HG02642 (cell line): ENCODE results near the gene STAT5B.
A peak's percentile ranks its signal among the peaks of the same experiment; 100 is the strongest.
"Not testable (repeated sequence)": the region's sequence is repeated elsewhere in the genome, so short reads cannot be mapped to it uniquely, and the experiment has no call there.

Source experiments
- ATAC-seq: cut with Tn5 transposase; IDR thresholded peaks from one replicate; pipeline ENCODE4 v1.9.1; 2021; ENCODE audit warnings: mild to moderate bottlenecking; ENCODE audit not compliant: unreplicated experiment, poor library complexity

STAT5B gene

DNA sequence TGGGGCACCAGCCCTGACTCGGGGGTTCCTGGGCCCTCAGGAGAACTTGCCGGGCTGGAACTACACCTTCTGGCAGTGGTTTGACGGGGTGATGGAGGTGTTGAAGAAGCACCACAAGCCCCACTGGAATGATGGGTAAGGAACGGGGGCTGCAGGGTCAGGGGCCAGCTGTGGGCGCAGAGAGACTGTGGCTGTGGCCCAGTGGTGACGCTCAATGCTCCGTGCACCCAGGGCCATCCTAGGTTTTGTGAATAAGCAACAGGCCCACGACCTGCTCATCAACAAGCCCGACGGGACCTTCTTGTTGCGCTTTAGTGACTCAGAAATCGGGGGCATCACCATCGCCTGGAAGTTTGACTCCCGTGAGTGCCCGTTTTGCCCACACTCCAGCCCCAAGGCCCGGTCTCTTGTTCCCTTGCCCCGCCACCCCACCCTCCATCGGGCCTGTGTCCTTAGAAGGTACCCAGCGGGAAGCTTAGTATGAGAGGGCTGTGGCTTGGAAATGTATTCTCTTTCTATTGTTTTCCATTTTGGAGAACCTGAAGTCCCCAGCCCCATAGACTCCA lies 31.3 kb upstream of the STAT5B start:
- no peak for ATAC-seq

DNA sequence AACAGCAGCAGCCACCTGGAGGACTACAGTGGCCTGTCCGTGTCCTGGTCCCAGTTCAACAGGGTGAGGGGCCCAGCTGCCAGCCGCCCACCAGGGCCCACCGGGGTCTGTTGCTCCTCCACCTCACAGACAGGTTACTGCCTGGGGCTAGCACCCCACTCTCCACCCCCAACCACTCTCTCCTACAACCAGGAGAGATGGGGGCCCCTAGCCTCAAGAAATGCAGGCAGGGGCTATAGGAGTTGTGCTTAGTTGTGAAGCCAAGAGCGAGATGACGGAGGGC lies 30.1 kb upstream of the STAT5B start:
- no peak for ATAC-seq

DNA sequence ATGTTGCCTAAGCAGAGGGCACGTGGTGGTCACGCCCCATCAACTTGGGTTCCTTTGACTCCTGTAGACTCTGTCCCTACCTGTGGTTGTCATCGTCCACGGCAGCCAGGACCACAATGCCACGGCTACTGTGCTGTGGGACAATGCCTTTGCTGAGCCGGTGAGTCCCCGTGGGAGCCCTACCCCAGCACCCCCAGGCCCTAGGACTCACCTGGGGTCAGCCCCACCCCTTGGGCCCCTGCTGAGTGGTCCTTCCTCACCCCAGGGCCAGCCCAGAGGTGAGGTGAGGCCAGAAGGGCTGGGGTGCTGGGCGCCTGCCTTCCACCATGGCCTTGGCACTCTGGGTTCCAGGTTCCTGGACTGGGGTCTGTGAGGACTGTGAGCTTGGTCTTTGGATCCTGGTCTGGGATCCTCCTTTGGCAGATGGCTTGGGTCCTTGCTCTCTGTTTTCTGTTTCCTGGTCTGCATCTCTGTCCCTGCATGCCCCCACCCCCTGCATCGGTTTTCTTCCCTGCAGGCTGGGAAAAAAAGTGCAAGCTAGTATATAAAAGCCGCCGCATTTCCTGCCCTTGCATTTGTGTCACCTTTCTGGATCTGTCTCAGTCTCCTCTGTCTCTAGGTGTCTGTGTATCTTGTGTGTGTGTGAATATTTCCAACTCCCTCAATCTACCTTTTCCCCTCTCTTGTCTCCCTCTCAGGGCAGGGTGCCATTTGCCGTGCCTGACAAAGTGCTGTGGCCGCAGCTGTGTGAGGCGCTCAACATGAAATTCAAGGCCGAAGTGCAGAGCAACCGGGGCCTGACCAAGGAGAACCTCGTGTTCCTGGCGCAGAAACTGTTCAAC lies 29.6 kb upstream of the STAT5B start:
- ATAC-seq, result no peak

DNA sequence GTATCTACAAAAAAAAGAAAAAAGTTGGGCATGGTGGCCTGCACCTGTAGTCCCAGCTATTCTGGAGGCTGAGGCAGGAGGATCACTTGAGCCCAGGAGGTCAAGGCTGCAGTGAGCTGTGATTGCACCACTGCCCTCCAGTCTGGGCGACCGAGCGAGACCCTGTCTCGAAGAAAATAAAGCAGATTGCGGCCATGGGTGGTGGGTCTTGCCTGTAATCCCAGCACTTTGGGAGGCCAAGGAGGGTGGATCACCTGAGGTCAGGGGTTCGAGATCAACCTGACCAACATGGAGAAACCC lies 28.8 kb upstream of the STAT5B start:
- ATAC-seq, result not testable (repeated sequence)

DNA sequence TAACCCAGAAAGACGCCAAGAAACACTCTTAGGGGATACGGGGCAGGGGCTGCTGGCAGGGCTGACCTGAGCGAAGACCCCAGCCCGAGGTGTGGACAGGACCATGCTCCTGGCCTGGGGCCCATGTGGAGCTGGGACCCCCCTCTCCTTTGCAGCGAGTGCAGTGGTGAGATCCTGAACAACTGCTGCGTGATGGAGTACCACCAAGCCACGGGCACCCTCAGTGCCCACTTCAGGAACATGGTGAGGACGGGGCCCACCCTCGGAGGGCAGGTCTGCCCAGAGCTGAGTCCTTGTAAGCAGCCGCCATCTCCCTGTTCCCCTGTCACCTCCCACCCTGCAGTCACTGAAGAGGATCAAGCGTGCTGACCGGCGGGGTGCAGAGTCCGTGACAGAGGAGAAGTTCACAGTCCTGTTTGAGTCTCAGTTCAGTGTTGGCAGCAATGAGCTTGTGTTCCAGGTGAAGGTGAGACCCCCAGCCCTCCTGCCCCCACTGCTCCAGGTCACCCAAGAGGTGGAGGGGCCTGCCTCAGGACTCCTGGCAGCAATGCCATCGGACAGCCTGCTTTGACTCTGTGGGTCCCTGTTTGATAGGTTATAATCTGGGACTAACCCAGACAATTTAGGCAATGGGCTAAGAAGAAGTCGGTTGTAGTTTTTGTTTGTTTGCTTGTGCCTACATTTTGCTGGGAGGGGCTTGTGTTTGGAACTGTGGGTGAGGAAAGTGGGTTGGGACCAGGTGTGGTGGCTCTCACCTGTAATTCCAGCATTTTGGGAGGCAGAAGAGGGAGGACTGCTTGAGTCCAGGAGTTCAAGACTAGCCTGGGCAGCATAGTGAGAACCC lies 28.2 kb upstream of the STAT5B start:
- no peak for ATAC-seq

DNA sequence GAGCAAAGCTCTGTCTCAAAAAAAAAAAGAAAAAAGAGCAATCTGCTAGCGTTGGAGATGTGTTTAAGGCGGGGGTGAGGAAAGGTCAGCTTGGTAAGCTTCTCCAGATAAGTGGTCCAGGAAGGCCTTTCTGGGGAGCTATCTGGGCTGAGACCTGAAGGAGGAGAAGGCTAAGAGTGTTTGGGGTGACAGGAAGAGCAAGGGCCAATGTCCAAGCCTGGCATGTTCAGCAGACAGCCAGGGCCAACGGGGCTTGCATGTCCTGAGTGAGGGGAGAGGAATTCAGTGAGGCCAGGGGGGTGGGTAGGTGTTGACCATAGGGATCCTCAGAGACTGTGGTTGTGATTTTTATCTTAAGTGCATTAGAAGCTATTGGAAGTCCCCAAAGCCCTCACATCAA lies 27.5 kb upstream of the STAT5B start:
- no peak for ATAC-seq

DNA sequence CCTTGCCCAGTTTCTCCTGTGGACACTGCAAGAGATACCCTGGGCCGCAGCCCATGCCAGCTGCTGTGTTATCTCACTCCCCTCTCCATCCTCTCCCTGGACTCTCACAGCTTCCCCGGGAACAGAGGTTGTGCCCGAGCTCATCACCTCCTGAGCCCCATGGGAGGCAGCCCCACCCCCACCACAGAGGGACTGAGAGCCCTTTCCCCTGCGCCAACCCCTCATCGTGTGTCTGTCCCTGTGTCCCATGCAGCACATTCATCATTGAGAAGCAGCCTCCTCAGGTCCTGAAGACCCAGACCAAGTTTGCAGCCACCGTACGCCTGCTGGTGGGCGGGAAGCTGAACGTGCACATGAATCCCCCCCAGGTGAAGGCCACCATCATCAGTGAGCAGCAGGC lies 24.8 kb upstream of the STAT5B start:
- ATAC-seq, result no peak

DNA sequence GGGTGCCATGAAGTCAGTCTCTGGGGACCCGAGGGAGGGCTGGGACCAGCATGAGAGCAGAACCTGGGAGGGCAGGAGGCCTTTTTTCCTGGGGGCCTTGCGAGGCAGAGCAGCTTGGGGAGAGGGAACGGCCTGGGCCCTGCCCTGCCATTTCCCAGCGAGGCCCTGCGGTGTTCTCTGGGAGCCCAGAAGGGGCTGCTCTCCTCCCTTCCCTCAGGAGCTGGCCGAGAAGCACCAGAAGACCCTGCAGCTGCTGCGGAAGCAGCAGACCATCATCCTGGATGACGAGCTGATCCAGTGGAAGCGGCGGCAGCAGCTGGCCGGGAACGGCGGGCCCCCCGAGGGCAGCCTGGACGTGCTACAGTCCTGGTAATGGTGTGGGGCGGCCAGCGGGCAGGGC lies 23.7 kb upstream of the STAT5B start:
- not testable (repeated sequence) for ATAC-seq

DNA sequence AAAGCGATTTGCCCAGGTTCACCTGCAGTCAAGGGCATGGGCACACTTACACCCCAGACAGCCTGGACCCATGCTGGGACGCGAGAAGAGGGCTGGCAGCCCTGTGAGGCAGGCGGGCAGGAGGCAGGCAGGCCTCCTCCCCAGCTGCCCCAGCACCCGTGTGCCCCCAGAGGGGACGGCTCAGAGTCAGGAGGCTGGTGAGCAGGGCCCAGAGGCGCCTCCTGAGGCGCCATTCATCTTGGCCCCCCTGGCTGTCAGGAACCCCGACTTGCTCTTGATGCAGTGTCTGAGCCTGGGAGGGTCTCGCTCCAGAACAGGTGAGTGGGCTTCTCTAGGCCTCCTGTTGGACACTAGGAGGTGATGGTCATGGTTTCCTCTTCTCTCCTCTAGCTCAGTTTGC lies 23.2 kb upstream of the STAT5B start:
- ATAC-seq, result not testable (repeated sequence)

DNA sequence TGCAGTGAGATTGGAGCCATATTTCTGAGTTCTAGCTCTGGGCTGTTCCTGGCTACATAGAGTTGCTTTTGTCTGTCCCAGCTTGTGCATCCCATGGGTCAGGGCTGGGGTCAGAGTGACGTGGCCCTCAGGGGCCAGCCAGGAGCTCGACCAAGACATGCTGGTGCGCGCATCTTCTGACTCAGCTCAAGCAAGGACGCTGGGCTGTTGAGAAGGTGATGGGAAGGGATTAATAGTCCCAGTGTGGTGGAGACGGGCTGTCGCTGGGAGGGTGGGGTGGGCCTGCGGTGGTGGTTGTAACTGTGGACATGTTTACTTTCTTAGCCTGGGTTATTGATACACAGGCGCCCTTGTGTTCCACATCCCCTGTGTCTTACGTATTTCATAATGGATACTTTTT lies 21.6 kb upstream of the STAT5B start:
- not testable (repeated sequence) for ATAC-seq

DNA sequence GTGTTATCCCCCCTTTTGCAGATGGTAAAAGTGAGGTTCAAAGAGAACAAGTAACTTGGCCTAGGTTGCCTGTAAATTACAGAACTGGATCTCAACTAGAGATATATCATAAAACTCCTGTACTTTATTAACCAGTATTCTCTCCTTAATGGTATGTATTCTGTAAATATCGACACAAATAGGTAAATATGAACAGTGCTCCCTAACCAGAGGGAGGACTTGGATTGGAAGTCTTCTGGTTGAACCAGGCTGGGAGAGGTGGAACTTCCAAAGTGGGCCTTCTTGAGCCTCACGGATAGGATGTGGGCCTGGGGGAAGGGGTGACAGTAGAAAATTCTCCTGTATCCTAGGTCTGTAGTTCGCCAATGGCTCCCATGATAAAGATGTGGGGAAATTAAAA lies 19.8 kb upstream of the STAT5B start:
- ATAC-seq, result no peak

DNA sequence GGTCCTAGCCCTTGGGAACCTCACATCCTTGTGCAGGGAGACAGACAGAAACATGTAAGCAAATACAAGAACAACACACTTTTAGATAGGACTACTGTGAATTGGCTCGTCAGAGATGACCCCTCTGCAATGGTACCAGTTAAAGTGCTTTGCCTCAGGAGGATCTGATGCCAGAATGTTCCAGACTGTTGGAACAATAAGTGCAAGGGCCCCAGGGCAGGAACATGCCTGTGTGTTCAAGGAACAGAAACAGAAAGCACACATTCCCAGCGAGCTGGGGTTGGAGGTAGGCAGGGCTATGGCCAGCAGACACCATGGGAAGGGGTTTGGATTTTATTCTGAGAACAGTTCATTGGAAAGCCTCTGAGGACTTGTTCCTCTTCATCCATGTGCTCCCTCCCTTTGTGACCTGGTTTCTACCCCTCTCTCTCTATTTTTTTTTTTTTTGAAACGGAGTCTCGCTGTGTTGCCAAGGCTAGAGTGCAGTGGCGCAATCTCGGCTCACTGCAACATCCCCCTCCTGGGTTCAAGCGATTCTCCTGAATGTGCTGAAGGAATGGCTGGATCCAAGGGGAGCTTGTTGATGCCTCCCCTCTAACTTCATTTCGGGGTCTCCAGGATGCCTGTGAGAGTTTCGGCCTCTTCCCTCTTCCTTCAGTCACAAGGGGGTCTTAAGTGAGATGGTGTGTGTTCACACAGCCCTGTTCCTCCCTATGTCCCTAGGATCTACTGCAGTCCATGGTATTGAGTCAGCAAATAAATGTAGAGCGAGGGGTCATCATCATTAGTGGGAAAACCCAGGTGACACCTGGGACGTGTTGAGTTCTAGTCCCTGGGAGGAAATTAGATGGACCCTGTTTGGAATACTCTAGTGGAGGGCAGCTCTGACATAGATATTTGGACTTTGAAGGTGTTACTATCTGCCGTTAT lies 18.5 kb upstream of the STAT5B start:
- no peak for ATAC-seq

DNA sequence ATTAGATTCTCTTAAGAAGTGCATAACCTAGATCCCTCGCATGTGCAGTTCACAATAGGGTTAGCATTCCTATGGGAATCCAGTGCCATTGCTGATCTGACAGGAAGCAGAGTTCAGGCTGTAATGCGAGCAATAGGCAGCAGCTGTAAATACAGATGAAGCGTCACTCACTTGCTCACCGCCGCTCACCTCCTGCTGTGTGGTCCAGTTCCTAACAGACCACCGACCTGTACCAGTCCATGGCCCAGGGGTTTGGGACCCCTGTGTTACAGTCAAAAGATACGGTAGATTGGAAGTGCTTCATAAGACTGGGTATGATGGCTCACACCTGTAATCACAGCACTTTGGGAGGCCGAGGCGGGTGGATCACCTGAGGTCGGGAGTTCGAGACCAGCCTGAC lies 14.9 kb upstream of the STAT5B start:
- ATAC-seq, result no peak

DNA sequence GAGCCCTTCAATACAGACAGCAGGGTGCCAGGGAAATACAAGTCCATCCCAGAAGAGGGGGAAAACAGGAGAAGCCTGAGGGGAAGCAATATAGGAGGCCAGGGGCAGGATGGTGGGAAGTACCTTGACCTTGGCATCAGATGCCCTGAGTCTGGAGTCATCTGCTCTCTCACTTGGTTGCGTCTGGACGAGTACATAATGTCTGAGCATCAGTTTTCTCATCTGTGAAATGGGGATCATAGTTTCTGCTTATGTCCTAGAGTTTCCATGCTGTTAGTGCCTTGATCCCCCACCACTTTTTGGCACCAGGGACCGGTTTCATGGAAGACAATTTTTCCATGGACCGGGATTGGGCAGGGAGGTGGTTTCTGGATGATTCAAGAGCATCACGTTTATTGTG lies 14.4 kb upstream of the STAT5B start:
- no peak for ATAC-seq

DNA sequence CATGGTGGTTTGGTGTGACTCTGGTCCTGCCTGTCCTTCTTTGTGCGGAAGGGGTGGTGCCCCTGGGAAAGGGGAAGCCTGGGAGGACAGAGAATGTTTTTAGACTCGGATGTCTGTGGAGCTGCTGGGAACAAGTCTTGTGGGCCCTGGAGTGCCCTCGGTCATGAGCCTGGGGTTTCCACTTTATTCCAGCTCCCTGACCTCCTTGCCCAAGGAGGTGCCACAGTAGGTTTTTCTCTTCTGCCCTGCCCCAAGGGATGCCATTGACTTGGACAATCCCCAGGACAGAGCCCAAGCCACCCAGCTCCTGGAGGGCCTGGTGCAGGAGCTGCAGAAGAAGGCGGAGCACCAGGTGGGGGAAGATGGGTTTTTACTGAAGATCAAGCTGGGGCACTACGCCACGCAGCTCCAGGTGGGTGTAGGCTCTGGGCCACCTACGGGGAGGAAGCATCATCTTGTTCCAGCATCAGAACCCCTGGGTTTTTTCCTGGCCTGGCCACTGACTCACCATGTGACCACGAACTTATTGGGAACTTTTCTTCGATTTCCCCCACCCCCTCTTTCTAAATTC lies 13.5 kb upstream of the STAT5B start:
- ATAC-seq, result no peak

DNA sequence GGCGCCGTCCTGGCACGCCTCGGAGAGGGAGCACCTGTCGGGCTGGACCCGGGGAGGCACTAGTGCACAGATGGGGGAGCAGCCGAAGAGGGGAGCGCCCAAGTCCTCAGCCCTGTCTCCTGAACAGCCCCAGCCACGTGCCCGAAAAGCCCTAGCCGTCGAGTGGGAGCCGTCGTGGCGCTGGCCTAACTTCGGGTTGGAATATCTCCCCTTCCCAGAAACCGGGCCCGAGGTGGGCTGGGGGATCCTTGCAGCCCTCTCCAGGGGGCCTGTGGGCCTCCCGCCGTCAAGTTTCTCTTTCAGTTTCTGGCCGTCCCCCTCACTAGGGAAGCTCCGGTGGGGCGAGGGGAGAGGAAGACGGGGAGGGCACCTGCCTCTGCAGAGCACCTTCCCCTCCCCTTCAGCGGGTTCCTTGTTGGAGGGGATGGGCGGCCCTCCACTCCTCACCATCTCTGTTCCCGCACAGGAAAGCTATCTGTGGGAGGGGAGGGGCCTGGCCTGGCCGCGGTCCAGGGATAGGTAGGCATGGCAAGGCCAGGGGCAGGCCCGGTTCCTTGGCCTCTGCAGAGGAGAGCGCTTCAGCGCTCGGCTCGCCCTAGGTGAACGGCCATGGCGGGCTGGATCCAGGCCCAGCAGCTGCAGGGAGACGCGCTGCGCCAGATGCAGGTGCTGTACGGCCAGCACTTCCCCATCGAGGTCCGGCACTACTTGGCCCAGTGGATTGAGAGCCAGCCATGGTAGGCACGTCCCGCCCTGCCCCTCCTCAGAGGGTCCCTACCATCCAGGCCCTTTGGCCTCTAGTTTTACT lies 12.8 kb upstream of the STAT5B start:
- ATAC-seq, result peak; percentile 27

DNA sequence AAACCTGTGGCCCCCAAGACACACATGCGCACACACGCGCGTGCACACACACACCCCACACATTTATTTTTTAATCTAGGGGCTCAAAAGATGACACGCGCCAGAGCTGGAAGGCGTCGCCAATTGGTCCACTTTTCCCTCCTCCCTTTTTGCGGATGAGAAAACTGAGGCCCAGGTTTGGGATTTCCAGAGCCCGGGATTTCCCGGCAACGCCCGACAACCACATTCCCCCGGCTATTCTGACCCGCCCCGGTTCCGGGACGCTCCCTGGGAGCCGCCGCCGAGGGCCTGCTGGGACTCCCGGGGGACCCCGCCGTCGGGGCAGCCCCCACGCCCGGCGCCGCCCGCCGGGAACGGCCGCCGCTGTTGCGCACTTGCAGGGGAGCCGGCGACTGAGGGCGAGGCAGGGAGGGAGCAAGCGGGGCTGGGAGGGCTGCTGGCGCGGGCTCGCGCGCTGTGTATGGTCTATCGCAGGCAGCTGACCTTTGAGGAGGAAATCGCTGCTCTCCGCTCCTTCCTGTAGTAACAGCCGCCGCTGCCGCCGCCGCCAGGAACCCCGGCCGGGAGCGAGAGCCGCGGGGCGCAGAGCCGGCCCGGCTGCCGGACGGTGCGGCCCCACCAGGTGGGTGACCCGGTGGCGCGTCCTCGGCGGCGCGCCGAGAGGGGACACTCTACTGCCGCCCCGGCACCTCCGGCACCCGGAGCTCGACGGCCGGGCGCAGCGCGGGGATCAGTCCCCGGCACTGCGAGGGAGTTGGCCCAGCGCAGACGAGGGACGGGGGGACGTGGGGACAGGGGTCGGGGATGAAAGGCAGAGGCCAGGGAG lies 12.0 kb upstream of the STAT5B start, which contains the start of gene STAT5A:
Gene STAT5A (plus strand): TSS at position 522 of the 826 bp plus-strand sequence. CDS start 914 bp downstream, outside the sequence.
- ATAC-seq, result peak; percentile 41

DNA sequence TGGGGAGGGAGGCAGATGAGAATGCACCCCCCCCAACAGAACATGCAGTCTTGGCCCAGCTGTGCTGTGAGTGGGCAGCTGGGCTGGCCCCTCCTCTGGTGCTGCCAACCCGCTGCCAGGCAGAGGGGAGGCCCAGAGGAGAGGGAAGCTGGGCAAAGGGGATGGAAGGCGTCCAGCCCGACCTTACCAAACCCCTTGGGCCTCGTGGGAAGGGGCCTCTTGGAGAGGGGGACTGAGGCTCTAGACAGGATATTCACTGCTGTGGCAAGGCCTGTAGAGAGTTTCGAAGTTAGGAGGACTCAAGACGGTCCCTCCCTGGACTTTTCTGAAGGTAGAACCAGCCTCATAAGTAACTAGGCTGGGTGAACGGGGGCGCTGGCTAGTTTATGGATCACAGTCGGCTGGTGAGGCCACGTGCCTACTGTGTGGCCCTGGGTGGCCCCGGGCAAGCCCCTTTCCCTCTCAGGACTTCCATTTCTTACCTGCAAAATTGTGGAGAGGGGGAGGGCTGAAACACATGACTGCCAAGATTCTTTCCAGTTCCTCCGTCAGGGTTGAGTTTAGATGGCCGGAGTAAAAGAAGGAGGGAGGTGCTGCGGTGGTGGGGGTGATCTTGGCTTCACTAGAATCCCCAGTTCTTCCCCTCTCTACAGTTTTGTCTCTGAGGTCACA lies 11.2 kb upstream of the STAT5B start:
- ATAC-seq, result peak; percentile 10
